GM11168 (cell line): Measurements from ENCODE around the gene CEP290.
"Not testable (repeated sequence)": the region's sequence is repeated elsewhere in the genome, so short reads cannot be mapped to it uniquely, and the experiment has no call there.

Experiments used
- in situ Hi-C: fragments of 300-500 bp; cut with MboI; formaldehyde crosslinking; loops from one replicate; pipeline ENCODE4 v1.12.0; 2022; ENCODE audit warnings: low sequenced_read_pairs; ENCODE audit not compliant: unreplicated experiment

CEP290 gene

DNA sequence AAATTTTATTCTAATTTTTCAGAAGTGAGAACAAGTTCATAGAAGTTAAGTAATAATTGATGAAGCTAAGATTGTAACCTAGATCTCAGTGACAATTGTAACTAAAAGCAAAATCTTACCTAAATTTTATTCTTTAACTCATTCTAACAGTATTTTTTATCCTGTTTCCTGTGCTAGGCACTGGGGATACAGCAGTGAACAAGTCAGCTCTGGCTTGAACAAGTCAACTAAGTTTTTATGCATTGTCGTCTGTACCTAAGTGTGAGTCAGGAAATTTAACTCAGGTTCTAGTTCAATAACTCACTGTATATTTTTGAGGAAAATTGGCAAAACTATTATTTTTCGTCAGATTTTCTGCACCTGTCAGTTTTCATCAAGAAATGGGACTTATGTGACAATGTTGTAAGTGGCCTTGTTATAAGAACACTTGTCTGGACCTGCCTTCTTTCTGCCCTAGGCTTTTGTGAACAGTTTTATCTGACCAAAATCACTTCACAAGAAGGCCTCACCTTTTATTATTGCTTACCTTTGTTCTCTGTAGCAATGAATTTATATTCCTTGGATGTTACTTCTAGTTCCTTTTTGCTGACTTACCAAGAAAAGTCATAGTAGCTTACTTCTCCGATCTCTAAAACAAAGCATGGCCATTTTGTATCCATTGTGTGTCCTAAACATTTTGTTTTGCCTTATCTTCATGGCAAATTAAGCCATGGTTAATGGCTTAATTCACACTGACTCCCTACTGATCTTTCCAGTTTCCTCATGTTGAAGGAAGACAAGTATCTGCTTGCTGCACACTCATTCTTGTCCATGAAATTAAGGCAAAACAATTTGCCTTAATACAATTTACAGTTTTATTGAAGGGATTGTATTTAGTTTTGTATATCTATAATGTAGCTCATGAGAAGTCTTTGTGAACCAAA is 2.9 kb upstream of the CEP290 start:
- in situ Hi-C loops, result no loop called here

DNA sequence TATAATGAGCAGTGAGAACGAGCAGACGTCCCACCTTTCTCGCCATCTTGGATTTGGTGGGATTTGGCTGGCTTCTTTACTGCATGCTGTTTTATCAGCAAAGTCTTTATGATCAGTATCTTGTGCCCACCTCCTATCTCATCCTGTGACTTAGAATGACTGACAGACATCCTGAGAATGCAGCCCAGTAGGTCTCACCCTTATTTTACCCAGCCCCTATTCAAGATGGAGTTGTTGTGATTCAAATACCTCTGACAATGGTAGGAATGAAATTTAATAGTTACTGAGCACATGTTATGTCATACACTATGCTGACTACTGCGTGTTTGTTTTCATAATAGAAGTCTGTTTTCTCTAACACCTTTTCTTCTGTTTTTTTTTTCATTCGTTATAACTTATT is 2.1 kb upstream of the CEP290 start:
- in situ Hi-C loops, result no loop called here

DNA sequence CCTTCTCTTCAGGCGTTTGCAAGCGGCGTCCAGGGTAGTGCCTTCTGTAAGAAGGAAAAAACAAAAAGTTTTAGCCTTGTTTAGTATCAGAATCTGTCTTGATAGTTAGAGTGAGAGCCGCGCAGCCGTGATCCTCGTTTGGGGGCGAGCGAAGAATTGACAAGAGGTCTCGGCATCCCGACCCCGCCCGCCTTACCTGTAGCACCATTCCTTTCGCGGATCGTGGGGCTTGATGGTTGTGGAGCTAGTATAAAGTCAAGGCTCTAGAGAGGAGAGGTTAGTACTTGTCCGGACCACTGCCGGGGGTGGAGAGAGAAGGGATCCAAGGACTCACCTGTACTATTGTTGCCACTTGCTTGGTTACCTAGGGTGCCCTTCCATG is 713 bp upstream of the CEP290 start:
- in situ Hi-C loops, result no loop called here

DNA sequence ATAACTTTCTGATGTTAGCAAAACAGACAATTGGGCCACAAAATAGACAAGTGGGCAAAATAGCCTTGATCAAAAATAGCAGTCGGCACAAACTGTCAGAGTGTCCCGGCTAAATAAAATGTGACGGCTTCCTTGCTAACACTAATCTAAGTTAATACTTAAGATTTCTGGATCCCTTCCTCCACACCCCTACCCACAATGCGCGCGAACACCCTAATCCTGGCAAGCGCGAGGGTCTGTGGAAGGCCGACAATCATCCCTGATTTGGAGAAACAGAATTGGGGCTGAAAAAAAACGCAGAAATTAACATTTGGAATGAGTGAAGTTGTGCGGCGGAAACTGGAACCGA is 489 bp downstream of the CEP290 start:
- in situ Hi-C loops, result no loop called here

DNA sequence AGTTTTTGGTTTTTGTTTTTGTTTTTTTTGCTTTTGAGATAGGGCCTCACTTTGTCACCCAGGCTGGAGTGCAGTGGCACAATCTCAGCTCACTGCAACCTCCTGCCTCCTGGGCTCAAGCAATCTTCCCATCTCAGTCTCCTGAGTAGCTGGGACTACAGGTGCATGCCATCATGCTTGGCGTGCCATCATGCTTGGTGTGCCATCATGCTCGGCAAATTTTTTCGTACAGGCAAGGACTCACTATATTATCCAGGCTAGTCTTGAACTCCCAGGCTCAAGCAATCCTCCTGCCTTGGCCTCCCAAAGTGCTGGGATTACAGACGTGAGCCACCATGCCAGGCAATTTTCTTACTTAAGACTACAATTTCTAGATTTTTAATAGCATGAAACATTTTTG is 2.2 kb downstream of the CEP290 start:
- in situ Hi-C loops, result not testable (repeated sequence)

DNA sequence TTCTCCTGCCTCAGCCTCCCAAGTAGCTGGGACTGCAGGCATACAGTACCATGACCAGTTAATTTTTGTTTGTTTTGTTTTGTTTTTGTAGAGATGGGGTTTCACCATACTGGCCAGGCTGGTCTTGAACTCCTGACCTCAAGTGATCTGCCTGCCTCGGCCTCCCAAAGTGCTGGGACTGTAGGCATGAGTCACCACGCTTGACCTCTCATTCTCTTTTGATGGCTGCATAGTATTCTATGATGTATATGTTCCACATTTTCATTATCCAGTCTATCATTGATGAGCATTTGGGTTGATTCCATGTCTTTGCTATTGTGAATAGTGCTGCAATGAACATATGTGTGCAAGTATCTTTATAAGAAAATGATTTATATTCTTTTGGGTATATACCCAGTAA is 8.7 kb downstream of the CEP290 start:
- in situ Hi-C loops, result not testable (repeated sequence)

DNA sequence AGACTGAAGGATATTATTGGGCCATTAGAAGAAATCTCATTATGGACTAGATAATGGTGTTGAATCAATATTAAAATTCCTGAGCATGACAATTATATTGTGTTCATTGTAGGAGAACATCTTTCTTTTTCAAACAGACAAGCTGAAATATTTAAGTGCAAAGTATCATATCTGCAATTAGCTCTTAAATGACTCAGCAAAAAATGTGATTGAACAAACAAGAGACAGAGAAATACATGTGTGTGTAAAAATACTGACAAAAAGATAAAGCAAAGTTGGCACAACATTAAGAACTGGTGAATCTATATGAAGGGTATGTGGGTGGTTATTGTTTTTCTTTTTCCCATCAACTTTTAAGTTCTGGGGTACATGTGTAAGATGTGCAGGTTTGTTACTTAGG is 9.5 kb downstream of the CEP290 start:
- in situ Hi-C loops, result no loop called here

DNA sequence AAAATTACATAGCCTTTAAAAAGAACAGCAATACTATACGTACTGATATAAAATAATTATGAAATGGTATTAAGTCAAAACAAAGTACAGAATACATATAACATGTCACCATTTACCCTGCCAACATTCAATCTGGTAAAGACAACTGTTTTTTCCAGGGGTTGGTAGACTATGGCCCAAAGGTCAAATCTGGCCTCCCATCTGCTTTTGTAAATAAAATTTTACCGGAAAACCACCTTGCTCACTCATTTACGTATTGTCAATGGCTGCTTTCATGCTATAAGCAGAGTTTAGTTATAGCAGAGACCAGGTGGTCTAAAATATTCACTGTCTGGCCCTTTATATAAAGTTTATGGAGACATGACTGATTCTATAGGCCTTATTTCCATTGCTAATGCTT is 14.0 kb downstream of the CEP290 start:
- in situ Hi-C loops, result no loop called here

DNA sequence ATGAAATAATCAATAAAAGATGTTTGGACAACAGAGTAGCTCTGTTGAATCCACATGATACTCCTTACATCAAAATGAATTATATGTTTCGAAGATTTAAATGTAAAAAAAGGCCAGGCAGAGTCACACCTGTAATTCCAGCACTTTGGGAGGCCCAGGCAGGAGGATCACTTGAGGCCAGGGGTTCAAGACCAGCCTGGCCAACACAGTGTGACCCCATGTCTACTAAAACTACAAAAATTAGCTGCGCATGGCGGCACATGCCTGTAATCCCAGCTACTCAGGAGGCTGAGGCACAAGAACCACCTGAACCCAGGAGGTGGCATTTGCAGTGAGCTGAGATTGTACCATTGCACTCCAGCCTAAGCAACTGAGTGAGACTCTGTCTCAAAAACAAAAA is 14.8 kb downstream of the CEP290 start:
- in situ Hi-C loops, result no loop called here

DNA sequence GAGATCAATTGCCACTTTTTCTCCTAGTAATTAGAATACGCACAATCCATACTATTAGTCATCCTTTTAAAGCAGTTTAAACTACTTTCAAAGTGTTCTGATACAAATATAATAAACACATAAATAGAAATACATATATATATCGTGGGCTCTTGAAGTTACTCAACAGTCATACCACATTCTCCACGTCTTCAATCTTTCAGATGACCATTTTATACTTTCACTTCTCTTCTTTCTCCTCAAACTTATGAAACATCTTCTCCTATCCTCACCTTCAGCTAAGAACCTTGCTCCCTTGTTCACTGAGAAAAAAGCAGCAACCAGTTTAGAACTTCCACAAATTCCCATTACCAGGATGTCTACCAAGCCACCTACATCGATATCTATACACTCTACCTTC is 19.2 kb downstream of the CEP290 start:
- in situ Hi-C loops, result no loop called here

DNA sequence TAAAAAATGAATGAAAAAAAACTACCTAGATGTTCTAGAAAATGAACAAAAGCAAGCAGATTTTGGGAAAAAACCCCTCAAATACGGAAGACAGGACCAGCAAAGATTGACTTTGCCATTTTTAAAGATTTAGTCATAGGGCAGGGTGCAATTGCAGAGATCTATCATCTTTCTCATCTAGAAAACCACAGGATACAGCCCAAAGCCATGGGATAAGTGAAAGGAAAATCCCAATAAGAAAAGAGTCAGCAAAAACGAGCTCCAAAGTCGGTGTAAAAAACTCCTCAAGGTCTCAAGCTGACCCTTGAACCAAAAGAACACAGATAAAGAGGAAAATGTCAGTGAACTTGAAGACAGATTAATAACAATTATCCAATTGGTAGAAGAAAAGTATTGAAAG is 28.0 kb downstream of the CEP290 start:
- in situ Hi-C loops, result loop anchor here (10.0 kb wide), 1 partner anchor 281 kb away; no protein-coding TSS in a partner anchor

DNA sequence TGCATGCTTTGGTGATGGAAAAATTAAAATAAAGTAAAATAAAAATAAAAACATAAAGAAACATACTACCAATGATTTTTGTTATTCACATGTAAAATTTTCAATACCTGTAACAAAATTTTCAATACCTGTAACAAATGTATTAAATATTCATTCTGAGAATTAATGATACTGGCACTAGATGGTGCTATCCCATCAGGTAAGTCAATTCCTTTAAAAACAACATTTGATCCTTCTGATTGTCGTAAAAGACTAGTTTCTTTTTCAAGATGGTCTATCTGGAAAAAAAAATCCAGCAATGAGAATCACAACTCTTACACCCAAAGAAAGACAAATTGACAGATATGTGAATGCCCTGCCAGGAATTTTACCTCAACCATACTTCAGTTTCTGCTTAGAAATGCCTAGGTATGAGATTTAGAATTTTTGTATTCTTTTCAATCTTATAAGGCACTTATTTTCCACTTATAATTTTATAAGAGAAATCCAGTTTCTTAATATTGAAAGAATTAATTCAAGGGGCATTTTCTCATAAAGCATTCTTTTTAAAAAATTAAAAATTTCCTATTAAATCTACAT is 30.7 kb downstream of the CEP290 start:
- in situ Hi-C loops, result loop anchor here (10.0 kb wide), 1 partner anchor 284 kb away; no protein-coding TSS in a partner anchor

DNA sequence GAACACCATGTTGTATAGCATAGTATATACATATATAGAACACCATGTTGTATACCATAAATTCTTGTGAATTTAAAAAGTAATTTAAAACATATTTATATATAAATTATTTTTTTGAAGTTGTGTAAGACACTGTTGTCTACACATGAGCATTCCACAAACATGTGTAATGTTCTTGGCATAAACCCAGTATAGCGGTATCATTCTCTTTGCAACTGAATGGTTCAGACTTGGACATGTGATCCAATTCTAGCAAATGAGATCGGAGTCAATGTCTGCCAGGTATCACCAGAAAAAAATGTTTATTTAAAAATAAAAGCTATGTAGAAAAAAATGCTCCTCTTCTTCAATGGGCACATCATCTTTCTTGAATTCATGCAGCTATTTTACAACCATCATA is 33.9 kb downstream of the CEP290 start:
- in situ Hi-C loops, result no loop called here

DNA sequence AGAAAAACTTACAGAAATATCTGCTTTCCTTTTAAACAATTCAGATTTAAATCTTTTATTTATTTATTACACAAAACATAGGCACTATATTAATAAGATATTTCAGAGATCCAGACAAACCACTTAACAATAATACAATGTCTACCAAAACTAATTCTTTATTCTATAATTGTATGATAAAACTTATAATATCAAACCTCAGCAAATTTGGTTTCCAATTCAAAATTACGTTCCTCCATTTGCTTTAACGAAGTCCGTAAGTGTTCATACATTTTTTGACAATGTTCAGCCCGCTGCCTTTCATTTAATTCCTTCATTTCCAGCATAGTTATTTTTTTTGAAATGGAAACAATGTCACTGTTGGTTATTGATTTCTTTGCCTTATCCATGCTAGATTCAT is 48.3 kb downstream of the CEP290 start:
- in situ Hi-C loops, result no loop called here

DNA sequence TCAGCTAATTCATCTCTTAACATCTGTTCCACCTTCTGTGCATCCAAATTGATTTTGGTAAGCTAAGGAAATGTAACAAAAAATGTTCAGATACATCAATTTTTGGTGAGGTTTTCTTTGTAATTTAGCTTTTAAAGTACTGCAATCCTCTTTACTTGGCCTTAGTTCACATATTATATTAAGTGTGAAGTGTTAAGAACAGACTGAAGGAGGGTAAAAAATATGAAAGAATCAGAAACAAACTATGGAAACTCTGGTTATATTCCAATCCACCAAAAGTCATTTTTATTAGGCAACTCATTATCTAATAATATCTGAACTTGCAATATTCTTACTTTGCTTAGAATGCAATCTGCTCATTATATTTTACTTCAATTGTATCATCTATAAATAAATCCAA is 49.1 kb downstream of the CEP290 start:
- in situ Hi-C loops, result no loop called here

DNA sequence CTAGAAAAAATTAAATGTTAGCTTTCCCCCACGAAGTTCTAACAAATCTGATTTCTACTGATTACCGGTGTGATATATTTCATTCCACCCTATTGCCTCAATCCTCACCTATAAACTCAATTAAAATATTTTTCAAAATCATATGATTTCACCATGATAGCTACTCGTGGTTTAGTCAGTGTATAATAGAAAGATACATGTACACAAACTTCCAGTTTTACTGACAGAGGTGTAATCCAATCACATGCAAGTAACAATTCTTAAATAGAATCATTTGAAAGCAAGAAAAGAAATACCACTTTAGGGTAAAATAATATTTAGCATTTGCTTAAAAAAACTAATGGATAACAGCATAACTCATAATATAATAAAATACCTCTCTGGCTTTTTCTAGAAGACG is 57.7 kb downstream of the CEP290 start:
- in situ Hi-C loops, result no loop called here

DNA sequence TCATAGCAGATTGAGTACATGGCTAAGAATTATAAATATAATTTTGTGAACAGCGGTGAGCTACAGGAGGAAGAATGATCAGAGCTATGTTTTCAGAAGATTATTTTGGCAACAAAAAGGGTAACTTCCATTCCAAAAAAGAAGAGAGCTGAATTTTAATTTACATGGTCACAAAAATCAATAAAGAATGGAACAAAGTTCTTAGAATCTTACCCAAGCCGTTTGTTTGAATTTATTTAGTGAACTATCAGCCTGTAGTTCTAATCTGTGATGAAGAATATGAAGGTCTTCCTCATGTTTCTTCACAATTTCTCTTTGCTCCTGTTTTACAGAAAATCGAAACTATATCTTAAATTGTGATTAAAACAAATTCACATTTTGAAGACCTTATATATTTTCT is 58.3 kb downstream of the CEP290 start:
- in situ Hi-C loops, result no loop called here

DNA sequence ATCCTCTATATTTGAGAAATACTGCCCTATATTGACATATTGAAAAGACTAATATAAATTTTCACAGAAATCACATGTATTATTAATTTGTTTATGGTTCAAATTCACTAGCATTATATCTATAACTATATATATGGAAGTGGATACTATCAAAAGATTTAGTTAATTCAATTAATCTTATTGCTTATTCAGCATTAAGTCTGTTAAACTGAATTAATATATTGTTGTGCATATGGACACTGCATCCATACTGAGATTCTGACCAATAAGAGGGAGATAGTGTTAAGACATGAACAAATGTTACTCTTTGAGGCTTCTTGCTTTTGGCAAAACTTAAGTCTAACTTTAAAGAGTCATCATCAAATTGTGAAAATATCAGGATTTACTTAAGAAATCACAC is 60.6 kb downstream of the CEP290 start:
- in situ Hi-C loops, result no loop called here

DNA sequence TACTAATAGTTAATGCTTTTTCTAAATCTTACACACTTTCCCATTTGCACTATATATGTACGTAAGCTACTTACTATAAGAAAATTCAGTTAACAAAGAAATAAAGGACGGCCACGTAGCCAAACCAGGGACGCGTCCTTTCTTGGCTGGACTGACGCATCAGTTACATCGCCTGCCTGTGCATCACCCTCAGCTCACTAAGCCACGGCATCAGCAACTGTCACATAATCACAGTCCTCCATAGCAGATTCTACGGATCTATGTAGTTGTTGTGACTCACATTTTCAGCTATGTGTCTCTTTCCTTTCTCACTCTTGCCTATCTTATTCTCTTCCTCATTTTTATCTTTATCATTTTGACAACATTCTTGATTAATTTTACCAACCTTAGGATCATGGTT is 74.6 kb downstream of the CEP290 start:
- in situ Hi-C loops, result no loop called here

DNA sequence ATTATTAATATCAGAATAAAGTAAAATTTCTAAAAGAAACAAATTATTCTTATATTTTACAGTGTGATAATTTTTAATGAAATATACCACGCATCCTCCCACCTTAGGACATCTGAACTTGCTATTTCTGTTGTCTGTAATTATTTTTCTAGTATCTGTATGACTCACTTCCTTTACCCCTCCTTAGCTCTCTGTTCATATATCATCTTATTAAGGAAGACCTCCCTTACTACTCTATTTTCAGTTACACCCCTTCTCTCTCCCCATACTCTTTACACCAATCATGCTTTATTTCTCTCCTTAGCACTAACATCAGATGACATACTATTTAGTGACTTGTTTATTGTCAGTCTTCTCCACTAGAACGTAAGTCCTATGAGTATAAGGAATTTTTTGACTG is 78.5 kb downstream of the CEP290 start:
- in situ Hi-C loops, result no loop called here

DNA sequence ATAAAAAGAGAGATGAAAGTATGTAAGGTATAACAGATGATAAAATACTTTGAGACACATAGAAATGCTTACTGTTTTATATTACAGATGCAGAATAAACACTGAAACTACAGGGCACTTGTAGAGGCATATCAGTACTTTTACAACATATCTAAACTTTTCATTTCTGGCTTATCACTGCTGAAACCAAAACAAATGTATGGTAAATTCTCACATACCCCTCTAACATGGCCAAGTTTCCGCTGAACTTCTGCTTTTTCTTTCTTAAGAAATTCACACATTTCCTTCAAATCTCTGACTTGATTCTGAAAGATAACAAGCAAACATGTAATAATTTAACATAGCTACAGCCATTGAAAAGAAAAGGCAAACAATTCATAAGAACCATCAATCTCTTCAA is 79.4 kb downstream of the CEP290 start:
- in situ Hi-C loops, result no loop called here

DNA sequence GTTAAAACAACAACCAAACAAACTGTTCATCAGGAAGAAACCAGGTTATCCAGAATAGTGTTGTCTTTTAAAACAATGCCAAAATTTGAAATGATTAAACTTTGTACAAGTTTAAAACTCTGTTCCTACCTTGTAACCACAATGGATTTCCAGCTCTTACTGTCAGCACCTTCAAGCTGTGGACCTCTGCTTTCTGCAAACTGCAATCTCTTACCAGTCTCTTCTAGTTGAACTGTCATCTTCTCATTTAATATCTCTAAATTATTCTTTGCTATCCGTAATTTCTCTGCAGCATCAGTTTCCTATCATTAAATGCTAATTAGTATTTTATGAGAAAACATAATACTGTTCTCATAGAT is 83.2 kb downstream of the CEP290 start:
- in situ Hi-C loops, result no loop called here
